Erythroblast (primary cell): ENCODE results near the gene KMT2D.

Experiments
- DNase-seq, 2 experiments: peaks; one replicate each; lab custom pipeline; 2025; lab: John Stamatoyannopoulos, UW
- GATA1 ChIP-seq: IDR thresholded peaks from 2 replicates; pipeline ENCODE4 v1.6.1; 2011; ENCODE audit warnings: low read depth, mild to moderate bottlenecking, control low read depth, low read length, moderate library complexity
- POLR2A ChIP-seq: IDR thresholded peaks from 2 replicates; pipeline ENCODE4 v1.6.1; 2011; ENCODE audit warnings: mild to moderate bottlenecking, low read length

Gene KMT2D

GRCh38 chr12:49040364-49040855 lies 20.2 kb downstream of the KMT2D start:
- TF ChIP-seq POLR2A (no peak), GATA1 (no peak)
- no peak for DNase-seq

GRCh38 chr12:49039421-49040363 lies 20.9 kb downstream of the KMT2D start:
- no peak for TF ChIP-seq GATA1
- no peak for TF ChIP-seq POLR2A
- DNase-seq: no peak

GRCh38 chr12:49038291-49038955 lies 22.2 kb downstream of the KMT2D start:
- DNase-seq: no peak
- TF ChIP-seq GATA1: no peak
- TF ChIP-seq POLR2A: no peak

- no peak for DNase-seq
- TF ChIP-seq POLR2A (no peak), GATA1 (no peak)
These were observed 22.7 kb downstream of the KMT2D start for GRCh38 chr12:49037947-49038237.

GRCh38 chr12:49037111-49037946 lies 23.3 kb downstream of the KMT2D start:
- no peak for TF ChIP-seq GATA1
- no peak for TF ChIP-seq POLR2A
- no peak for DNase-seq

GRCh38 chr12:49036029-49036428 lies 24.6 kb downstream of the KMT2D start:
- TF ChIP-seq POLR2A: no peak
- TF ChIP-seq GATA1: no peak

GRCh38 chr12:49034286-49034622 lies 26.3 kb downstream of the KMT2D start:
- TF ChIP-seq POLR2A (no peak), GATA1 (no peak)
- DNase-seq: no peak

More at GRCh38 chr12:49036029-49036428, 24.6 kb downstream of the KMT2D start:
- no peak for DNase-seq

- no peak for DNase-seq
- TF ChIP-seq POLR2A (no peak), GATA1 (no peak)
These were observed 26.8 kb downstream of the KMT2D start for GRCh38 chr12:49033611-49034285.

GRCh38 chr12:49032679-49033447 lies 27.7 kb downstream of the KMT2D start:
- no peak for DNase-seq
- no peak for TF ChIP-seq POLR2A
- no peak for TF ChIP-seq GATA1

- no peak for DNase-seq
- no peak for TF ChIP-seq GATA1
- TF ChIP-seq POLR2A: no peak
These were observed 28.3 kb downstream of the KMT2D start for GRCh38 chr12:49032276-49032675.

GRCh38 chr12:49031573-49032161 lies 28.9 kb downstream of the KMT2D start:
- DNase-seq: no peak
- TF ChIP-seq GATA1 (no peak), POLR2A (no peak)
